ENCODE measurements around the gene OR9A4. TPM values are rescaled to one million over a fixed set of nuclear protein-coding genes. Genes with fewer than 3 reads are reported as not detected.

Gene OR9A4
- total RNA-seq, 1 experiment from 2014 or later: not detected

- POLR2A ChIA-PET (ENCODE audit: low non-redundant PET): no interaction called here
- CTCF ChIA-PET: no interaction called here
- no peaks in the 10 kb centered on the region for H3K36me3 ChIP-seq (ENCODE audit: insufficient read depth, low read length, poor library complexity, severe bottlenecking)
Observed at GRCh38 chr7:141911391-141911790, 4.8 kb upstream of the OR9A4 start.

GRCh38 chr7:141915565-141915964 is 634 bp upstream of the OR9A4 start:
- CTCF ChIA-PET: no interaction called here
- no peaks in the 10 kb centered on the region for H3K9me3 ChIP-seq (ENCODE audit: low read depth, low read length, poor library complexity, severe bottlenecking)
- BruUV-seq (replicated peaks): no TSS peak
- TF ChIP-seq, protein P1, sequence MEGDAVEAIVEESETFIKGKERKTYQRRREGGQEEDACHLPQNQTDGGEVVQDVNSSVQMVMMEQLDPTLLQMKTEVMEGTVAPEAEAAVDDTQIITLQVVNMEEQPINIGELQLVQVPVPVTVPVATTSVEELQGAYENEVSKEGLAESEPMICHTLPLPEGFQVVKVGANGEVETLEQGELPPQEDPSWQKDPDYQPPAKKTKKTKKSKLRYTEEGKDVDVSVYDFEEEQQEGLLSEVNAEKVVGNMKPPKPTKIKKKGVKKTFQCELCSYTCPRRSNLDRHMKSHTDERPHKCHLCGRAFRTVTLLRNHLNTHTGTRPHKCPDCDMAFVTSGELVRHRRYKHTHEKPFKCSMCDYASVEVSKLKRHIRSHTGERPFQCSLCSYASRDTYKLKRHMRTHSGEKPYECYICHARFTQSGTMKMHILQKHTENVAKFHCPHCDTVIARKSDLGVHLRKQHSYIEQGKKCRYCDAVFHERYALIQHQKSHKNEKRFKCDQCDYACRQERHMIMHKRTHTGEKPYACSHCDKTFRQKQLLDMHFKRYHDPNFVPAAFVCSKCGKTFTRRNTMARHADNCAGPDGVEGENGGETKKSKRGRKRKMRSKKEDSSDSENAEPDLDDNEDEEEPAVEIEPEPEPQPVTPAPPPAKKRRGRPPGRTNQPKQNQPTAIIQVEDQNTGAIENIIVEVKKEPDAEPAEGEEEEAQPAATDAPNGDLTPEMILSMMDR (conservative IDR thresholded peaks at IDR 0.05; ENCODE audit: low read depth, low read length): no peak
- TF ChIP-seq EZH2 (IDR thresholded peaks at IDR 0.05; ENCODE audit: borderline replicate concordance, low read depth, low read length, poor library complexity, severe bottlenecking): no peak
- no peak overlapping the region for H3K4me3 ChIP-seq (ENCODE audit: low read depth, low read length, poor library complexity, severe bottlenecking)
- no peak overlapping the region for H3K27ac ChIP-seq (ENCODE audit: low read depth, low read length, poor library complexity, severe bottlenecking)
- H3K36me3 ChIP-seq (ENCODE audit: insufficient read depth, low read length, poor library complexity, severe bottlenecking): no peaks in the 10 kb centered on the region
- no peaks in the 10 kb centered on the region for H3K4me1 ChIP-seq (ENCODE audit: insufficient read depth, low read length, poor library complexity, severe bottlenecking)
- intact Hi-C loops (cut with micrococcal nuclease; ENCODE audit: unreplicated experiment): no loop called here
- no peak for DNase-seq (ENCODE audit: low spot score)
- POLR2A ChIA-PET (ENCODE audit: low non-redundant PET): no interaction called here
- no peaks in the 10 kb centered on the region for H3K27me3 ChIP-seq (replicated peaks; ENCODE audit: insufficient read depth, low read depth, low read length, poor library complexity)

More at GRCh38 chr7:141911391-141911790, 4.8 kb upstream of the OR9A4 start:
- no peak for DNase-seq (ENCODE audit: low spot score)
- no peaks in the 10 kb centered on the region for H3K4me1 ChIP-seq (ENCODE audit: insufficient read depth, low read length, poor library complexity, severe bottlenecking)
- no peak for TF ChIP-seq EZH2 (IDR thresholded peaks at IDR 0.05; ENCODE audit: borderline replicate concordance, low read depth, low read length, poor library complexity, severe bottlenecking)
- TF ChIP-seq, protein P1 (conservative IDR thresholded peaks at IDR 0.05; ENCODE audit: low read depth, low read length): no peak
- intact Hi-C loops (cut with micrococcal nuclease; ENCODE audit: unreplicated experiment): no loop called here
- no TSS peak for BruUV-seq (replicated peaks)
- no peaks in the 10 kb centered on the region for H3K27me3 ChIP-seq (replicated peaks; ENCODE audit: insufficient read depth, low read depth, low read length, poor library complexity)
- H3K9me3 ChIP-seq (ENCODE audit: low read depth, low read length, poor library complexity, severe bottlenecking): no peaks in the 10 kb centered on the region
- H3K27ac ChIP-seq (ENCODE audit: low read depth, low read length, poor library complexity, severe bottlenecking): no peak overlapping the region
- H3K4me3 ChIP-seq (ENCODE audit: low read depth, low read length, poor library complexity, severe bottlenecking): no peak overlapping the region

DNA sequence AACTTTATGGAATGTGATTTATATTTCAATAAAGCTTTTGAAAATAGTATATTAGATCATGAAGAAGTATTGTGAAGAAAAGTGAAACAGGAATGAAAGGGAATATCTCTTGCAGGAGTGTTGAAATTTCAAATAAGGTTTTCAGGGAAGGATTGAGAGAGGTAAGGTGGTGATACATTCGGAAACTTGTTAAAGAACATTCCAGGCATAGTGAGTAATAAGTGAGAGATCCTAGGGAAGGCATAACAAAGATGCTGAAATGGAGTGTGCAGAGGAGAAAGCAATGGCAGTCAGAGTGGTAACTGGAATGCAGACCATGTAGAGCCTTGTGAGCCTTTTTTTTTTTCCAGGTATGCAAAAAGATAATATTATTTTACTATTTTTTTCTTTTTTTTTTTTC is 4.1 kb downstream of the OR9A4 start:
- Histone ChIP-seq H3K4me3 (ENCODE audit: low read depth, low read length, poor library complexity, severe bottlenecking) (no peak overlapping the region), H3K9me3 (ENCODE audit: low read depth, low read length, poor library complexity, severe bottlenecking) (no peaks in the 10 kb centered on the region), H3K27me3 (replicated peaks; ENCODE audit: insufficient read depth, low read depth, low read length, poor library complexity) (no peaks in the 10 kb centered on the region), H3K4me1 (ENCODE audit: insufficient read depth, low read length, poor library complexity, severe bottlenecking) (no peaks in the 10 kb centered on the region), H3K36me3 (ENCODE audit: insufficient read depth, low read length, poor library complexity, severe bottlenecking) (no peaks in the 10 kb centered on the region), H3K27ac (ENCODE audit: low read depth, low read length, poor library complexity, severe bottlenecking) (no peak overlapping the region)
- intact Hi-C loops (cut with micrococcal nuclease; ENCODE audit: unreplicated experiment): no loop called here
- ChIA-PET POLR2A (ENCODE audit: low non-redundant PET) (no interaction called here), CTCF (no interaction called here)
- DNase-seq (ENCODE audit: low spot score): no peak
- no TSS peak for BruUV-seq (replicated peaks)
- TF ChIP-seq, protein P1 (conservative IDR thresholded peaks at IDR 0.05; ENCODE audit: low read depth, low read length): no peak
- no peak for TF ChIP-seq EZH2 (IDR thresholded peaks at IDR 0.05; ENCODE audit: borderline replicate concordance, low read depth, low read length, poor library complexity, severe bottlenecking)
